Thoracic aorta (tissue), 2 donors: ENCODE results near the gene NARF. TPM values are rescaled to one million over a fixed set of nuclear protein-coding genes. Genes with fewer than 3 reads are reported as not detected.

ENCODE experiments used
- ATAC-seq: fragments of 150-250 bp; one replicate; pipeline ENCODE4 v1.8.0; 2017; ENCODE audit warnings: low read depth; ENCODE audit not compliant: insufficient number of reproducible peaks, low FRiP score
- DNase-seq: peaks from one replicate; pipeline ENCODE4 v3.0.0-alpha.2; 2020; ENCODE audit warnings: low spot score
- H3K27ac ChIP-seq, 2 donors: fragments of 200-600 bp; sonication (generic); 1 replicate in 1 of 2; 2 replicates in 1 of 2; pipeline ENCODE4 v1.5.1; 2016; ENCODE audit warnings: mild to moderate bottlenecking in 2 of 2, moderate library complexity in 2 of 2
- H3K27me3 ChIP-seq: fragments of 200-600 bp; sonication (generic); replicated peaks from 2 replicates; pipeline ENCODE4 v1.6.0; 2016; ENCODE audit warnings: mild to moderate bottlenecking; ENCODE audit not compliant: insufficient read depth
- H3K36me3 ChIP-seq: fragments of 200-600 bp; sonication (generic); one replicate; pipeline ENCODE4 v1.5.1; 2016
- H3K4me1 ChIP-seq, 2 donors: fragments of 200-600 bp; sonication (generic); 1 replicate in 1 of 2; 2 replicates in 1 of 2; pipeline versions ENCODE4 v1.5.1 to v1.6.0; 2016; ENCODE audit warnings: low read depth in 2 of 2, mild to moderate bottlenecking in 1 of 2; ENCODE audit not compliant: control insufficient read depth in 1 of 2
- H3K4me3 ChIP-seq: fragments of 200-600 bp; sonication (generic); 2 replicates; pipeline ENCODE4 v1.5.1; 2016; ENCODE audit warnings: mild to moderate bottlenecking
- H3K9me3 ChIP-seq: fragments of 200-600 bp; sonication (generic); 2 replicates; pipeline ENCODE4 v1.5.1; 2016
- total RNA-seq, 2 donors: library from RNA; depleted of rRNA; stranded (reverse); fragments of >200 nt; gene quantifications; one replicate each; pipeline versions ENCODE4 v1.1.0 to v1.2.3, GENCODE V29; 2016
- TF ChIP-seq, protein P1 (sequence below): fragments of 200-600 bp; sonication (generic); IDR thresholded peaks from one replicate; pipeline ENCODE4 v1.5.1; 2019; ENCODE audit warnings: antibody characterized with exemption

The NARF gene
- total RNA-seq, 2 donors from 2014 or later: 77.0 to 86.8 TPM

DNA sequence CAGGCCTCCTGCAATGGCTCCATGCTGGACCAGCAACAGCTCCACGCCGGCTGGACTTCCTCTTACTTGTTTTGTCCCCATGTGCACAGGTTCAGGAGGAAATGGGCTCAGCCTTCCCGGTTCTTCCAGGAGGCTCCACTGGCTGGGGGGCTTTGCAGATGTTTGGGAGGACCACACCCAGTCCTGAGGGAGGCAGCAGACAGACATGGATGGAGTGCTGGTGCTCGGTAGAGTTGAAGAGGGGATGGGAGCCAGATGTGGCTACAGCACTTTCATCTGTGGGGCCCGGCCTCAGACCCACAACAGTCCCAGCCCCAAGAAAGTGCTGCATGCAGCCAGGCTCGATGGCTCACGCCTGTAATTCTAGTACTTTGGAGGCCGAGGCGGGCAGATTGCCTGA, 21.8 kb downstream of the NARF start:
- H3K36me3 ChIP-seq: peaks cover 69% of the 10 kb centered on the region
- no peak overlapping the region for H3K4me3 ChIP-seq
- H3K27ac ChIP-seq: no peak overlapping the region
- DNase-seq (no peak), ATAC-seq (no peak)
- H3K27me3 ChIP-seq: no peaks in the 10 kb centered on the region
- TF ChIP-seq, protein P1, sequence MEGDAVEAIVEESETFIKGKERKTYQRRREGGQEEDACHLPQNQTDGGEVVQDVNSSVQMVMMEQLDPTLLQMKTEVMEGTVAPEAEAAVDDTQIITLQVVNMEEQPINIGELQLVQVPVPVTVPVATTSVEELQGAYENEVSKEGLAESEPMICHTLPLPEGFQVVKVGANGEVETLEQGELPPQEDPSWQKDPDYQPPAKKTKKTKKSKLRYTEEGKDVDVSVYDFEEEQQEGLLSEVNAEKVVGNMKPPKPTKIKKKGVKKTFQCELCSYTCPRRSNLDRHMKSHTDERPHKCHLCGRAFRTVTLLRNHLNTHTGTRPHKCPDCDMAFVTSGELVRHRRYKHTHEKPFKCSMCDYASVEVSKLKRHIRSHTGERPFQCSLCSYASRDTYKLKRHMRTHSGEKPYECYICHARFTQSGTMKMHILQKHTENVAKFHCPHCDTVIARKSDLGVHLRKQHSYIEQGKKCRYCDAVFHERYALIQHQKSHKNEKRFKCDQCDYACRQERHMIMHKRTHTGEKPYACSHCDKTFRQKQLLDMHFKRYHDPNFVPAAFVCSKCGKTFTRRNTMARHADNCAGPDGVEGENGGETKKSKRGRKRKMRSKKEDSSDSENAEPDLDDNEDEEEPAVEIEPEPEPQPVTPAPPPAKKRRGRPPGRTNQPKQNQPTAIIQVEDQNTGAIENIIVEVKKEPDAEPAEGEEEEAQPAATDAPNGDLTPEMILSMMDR: no peak
- H3K4me1 ChIP-seq: no peaks in the 10 kb centered on the region
- H3K9me3 ChIP-seq: no peaks in the 10 kb centered on the region

DNA sequence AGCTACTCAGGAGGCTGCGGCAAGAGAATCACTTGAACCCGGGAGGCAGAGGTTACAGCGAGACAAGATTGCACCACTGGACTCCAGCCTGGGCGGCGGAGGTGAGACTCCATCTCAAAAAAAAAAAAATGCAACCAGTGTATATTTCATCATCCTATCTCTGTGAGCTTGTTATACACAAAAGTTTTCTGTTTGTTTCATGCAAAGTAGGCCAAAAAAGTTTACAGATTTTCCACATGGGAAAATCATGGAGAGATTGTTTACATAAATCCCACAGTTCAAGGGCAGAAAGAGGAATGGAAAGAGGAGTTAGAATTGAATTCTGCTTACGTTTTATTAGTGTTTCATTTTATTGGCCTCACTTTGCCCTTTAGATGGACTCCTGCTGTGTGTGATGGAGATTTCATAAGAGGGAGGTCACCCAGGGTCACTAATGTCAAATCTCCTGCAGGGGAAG, 24.7 kb downstream of the NARF start:
- Histone ChIP-seq H3K4me1 (peaks cover 0 to 6% of the 10 kb centered on the region in 2 donors), H3K4me3 (no peak overlapping the region), H3K36me3 (peaks cover 72% of the 10 kb centered on the region), H3K9me3 (no peaks in the 10 kb centered on the region), H3K27me3 (no peaks in the 10 kb centered on the region), H3K27ac (no peak overlapping the region)
- no peak for DNase-seq
- TF ChIP-seq, protein P1: no peak
- ATAC-seq: no peak

DNA sequence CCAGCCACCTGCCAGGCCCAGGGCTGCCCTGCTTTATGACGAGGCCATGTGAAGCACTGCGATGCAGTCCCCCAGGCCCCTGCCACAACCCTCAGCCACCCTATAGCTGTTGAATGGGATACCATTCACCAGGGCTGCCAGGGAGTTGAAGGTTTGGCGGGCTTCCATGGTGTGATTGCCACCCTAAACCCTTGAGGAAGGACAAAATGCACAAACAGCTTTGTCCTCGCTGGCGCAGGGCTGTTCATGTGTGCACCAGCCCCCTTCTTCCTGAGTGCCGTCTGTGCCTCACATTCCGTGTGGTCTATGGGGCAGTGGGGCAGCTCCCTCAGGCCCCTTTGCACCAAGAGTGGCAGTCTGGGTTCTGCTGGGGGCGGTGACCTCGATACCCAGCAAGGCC, 25.3 kb downstream of the NARF start:
- H3K4me1 ChIP-seq: peaks cover 0 to 12% of the 10 kb centered on the region in 2 donors
- TF ChIP-seq, protein P1: no peak
- no peak for ATAC-seq
- H3K9me3 ChIP-seq: no peaks in the 10 kb centered on the region
- no peak overlapping the region for H3K27ac ChIP-seq
- H3K4me3 ChIP-seq: no peak overlapping the region
- H3K36me3 ChIP-seq: peaks cover 66% of the 10 kb centered on the region
- DNase-seq: no peak
- no peaks in the 10 kb centered on the region for H3K27me3 ChIP-seq

DNA sequence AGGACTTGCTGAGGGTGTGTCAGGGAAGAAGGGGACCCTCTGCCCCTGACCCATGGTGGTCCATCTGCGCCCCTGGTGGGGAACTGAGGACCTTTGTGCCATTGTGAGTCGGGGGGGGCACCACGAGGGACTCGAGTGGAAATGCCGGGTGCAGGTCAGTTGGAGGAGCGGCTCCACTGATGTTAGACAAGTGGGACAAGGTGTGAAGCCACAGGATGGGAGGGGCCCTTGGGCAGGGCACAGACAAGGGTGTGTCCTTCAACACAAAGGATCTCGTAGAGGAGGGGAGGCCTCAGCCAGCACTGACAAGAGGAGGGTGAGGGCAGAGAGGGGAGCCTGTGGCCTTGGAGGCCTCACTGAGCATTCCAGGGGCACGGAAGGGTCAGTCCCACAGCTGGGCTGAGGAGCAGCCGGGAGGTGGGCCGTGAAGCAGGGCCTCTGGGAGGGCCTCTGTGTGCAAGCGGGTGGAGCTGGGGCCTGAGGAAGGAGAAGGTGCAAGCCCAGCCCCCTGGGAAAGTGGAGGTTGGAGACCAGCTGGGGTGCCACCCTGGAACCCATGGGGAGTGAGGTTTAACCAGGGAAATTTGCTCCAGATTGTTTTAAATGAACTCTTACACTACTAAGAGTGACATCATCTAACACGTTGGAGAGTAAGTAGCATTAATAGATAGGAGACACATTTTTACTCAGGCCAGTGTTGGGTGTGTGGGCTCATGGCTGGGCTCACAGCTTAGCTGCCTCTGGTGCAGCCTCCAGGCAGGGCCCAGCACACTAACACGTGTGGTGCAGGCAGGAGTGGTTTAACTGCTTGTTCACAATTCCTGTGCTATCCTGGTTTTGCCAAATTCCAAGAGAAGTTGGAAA, 27.9 kb downstream of the NARF start:
- TF ChIP-seq, protein P1: no peak
- Histone ChIP-seq H3K9me3 (no peaks in the 10 kb centered on the region), H3K27ac (peak overlapping the region in 1 of 2 donors; percentile 23), H3K4me3 (no peak overlapping the region), H3K27me3 (no peaks in the 10 kb centered on the region), H3K4me1 (peaks cover 0 to 25% of the 10 kb centered on the region in 2 donors), H3K36me3 (peaks cover 42% of the 10 kb centered on the region)
- ATAC-seq (no peak), DNase-seq (no peak)

DNA sequence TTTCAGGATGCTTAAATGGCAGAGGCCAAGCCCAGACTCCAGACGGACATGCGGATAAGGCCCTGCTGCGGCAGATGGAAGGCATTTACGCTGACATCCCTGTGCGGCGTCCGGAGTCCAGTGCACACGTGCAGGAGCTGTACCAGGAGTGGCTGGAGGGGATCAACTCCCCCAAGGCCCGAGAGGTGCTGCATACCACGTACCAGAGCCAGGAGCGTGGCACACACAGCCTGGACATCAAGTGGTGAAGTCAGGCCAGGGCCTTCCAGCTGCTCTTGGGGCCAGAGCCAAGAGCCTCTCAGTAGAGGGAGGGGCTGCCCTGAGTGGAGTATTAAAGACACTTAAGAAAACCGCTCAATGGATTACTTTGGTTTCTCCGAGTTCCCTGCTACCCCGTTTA, 29.4 kb downstream of the NARF start:
- Histone ChIP-seq H3K9me3 (no peaks in the 10 kb centered on the region), H3K27ac (peak overlapping the region; percentile 88 to 97), H3K4me1 (peaks cover 0 to 27% of the 10 kb centered on the region in 2 donors), H3K36me3 (peaks cover 34% of the 10 kb centered on the region), H3K4me3 (no peak overlapping the region), H3K27me3 (no peaks in the 10 kb centered on the region)
- TF ChIP-seq, protein P1: no peak
- no peak for ATAC-seq
- no peak for DNase-seq
